HepG2 (cell line): ENCODE measurements around the gene CLEC18C.

ENCODE experiments used
- ATRX ChIP-seq: sonication (generic); formaldehyde crosslinking; IDR thresholded peaks from 2 replicates; pipeline ENCODE4 v1.4.0; 2020; ENCODE audit warnings: missing genetic modification reagents, borderline replicate concordance
- BHLHE40 ChIP-seq: IDR thresholded peaks from 2 replicates; pipeline ENCODE4 v1.6.1; 2011; ENCODE audit warnings: low read length, improper control_type of control experiment
- NONO ChIP-seq, 2 experiments: fragments of 450-650 bp in 1 of 2; sonication (generic) in 1 of 2; formaldehyde crosslinking in 1 of 2; IDR thresholded peaks in 1 of 2; conservative IDR thresholded peaks in 1 of 2; 2 replicates each; pipeline versions ENCODE4 v1.6.1 to v1.8.0; 2017 to 2022; ENCODE audit warnings: mild to moderate bottlenecking in 1 of 2, missing genetic modification reagents in 1 of 2, moderate library complexity in 1 of 2
- TF ChIP-seq, protein P1 (sequence below): sonication (generic); formaldehyde crosslinking; IDR thresholded peaks from 2 replicates; pipeline ENCODE4 v1.5.0; 2020; ENCODE audit warnings: mild to moderate bottlenecking, missing genetic modification reagents, moderate library complexity

GRCh38 chr16:70158261-70158939 is 15.2 kb upstream of the CLEC18C start:
- no peak for TF ChIP-seq ATRX (CRISPR knock-in tag)
- no peak for TF ChIP-seq BHLHE40
- TF ChIP-seq, protein P1, sequence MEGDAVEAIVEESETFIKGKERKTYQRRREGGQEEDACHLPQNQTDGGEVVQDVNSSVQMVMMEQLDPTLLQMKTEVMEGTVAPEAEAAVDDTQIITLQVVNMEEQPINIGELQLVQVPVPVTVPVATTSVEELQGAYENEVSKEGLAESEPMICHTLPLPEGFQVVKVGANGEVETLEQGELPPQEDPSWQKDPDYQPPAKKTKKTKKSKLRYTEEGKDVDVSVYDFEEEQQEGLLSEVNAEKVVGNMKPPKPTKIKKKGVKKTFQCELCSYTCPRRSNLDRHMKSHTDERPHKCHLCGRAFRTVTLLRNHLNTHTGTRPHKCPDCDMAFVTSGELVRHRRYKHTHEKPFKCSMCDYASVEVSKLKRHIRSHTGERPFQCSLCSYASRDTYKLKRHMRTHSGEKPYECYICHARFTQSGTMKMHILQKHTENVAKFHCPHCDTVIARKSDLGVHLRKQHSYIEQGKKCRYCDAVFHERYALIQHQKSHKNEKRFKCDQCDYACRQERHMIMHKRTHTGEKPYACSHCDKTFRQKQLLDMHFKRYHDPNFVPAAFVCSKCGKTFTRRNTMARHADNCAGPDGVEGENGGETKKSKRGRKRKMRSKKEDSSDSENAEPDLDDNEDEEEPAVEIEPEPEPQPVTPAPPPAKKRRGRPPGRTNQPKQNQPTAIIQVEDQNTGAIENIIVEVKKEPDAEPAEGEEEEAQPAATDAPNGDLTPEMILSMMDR: peak; percentile 54
- no peak for TF ChIP-seq NONO (IDR thresholded peaks at IDR 0.05)
- TF ChIP-seq NONO (CRISPR knock-in tag; conservative IDR thresholded peaks at IDR 0.05): no peak
